Stomach (tissue), 4 donors: ENCODE results near the gene RGS12.

Experiments used
- CTCF ChIP-seq, 7 experiments: fragments of 450-650 bp in 4 of 7; fragments of 200-600 bp in 3 of 7; sonication (generic) in 3 of 7; IDR thresholded peaks; one replicate each; pipeline ENCODE4 v1.5.1; 2016 to 2019; ENCODE audit warnings: antibody characterized with exemption in 7 of 7, control low read depth in 2 of 7, mild to moderate bottlenecking in 1 of 7
- EP300 ChIP-seq: sonication (generic); formaldehyde crosslinking; IDR thresholded peaks from one replicate; pipeline ENCODE4 v1.6.1; 2017; ENCODE audit warnings: antibody characterized with exemption
- POLR2A ChIP-seq, 4 donors: fragments of 450-650 bp; IDR thresholded peaks; one replicate each; pipeline ENCODE4 v1.6.1; 2016; ENCODE audit warnings: antibody characterized with exemption in 4 of 4, control low read depth in 2 of 4, mild to moderate bottlenecking in 1 of 4, moderate library complexity in 1 of 4
- POLR2AphosphoS5 ChIP-seq, 3 donors: sonication (generic); formaldehyde crosslinking; IDR thresholded peaks; one replicate each; pipeline ENCODE4 v1.6.1; 2016; ENCODE audit warnings: antibody characterized with exemption in 3 of 3

DNA sequence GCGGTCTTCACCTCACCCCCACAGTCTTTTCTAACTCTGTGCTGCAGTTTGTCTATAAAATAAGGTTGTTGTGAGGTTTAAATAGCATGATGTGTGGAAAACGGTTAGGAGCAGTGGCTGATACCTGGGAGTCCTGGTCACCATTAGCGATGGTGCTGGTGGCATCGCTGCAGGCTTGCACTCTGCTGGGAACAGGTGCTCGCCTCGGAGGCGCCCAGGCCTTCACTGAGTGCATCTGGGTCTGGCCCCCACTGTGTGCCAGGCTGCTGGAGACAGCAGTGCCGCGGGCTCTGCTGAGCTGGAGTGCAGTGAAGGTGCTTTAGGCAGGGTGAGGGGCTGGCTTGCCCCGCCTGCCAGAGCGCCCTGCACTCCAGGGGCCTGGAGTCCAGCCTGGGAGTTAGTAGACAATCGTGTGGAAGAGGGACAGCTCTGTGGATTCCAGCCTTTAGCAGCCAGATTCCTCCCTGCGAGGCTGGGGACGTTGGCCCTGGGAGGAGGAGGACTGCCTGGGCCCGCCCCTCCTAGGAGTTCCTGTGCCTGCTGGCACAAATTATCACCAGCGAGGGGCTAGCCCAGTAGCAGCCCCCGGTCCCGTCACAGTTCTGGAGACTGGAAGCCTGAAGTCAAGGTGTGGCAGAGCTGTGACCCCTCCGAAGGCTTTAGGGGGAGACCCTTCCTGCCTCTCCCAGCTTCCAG lies 7.3 kb downstream of the RGS12 start:
- TF ChIP-seq CTCF (IDR thresholded peaks at IDR 0.05) (no peak), EP300 (no peak), POLR2AphosphoS5 (IDR thresholded peaks at IDR 0.05) (no peak), POLR2A (IDR thresholded peaks at IDR 0.05) (no peak)
